Stimulated activated CD8-positive, alpha-beta memory T cell treated with anti-CD3 and anti-CD28 coated beads, Interleukin-15, amount 100 ng/mL, for 48 hours (primary cell): ENCODE data around the gene SPATA3.

Experiments used
- DNase-seq, 2 donors: peaks; one replicate each; pipeline ENCODE4 v3.0.0-alpha.2; 2020; ENCODE audit warnings: low read depth in 2 of 2

SPATA3 gene

DNA sequence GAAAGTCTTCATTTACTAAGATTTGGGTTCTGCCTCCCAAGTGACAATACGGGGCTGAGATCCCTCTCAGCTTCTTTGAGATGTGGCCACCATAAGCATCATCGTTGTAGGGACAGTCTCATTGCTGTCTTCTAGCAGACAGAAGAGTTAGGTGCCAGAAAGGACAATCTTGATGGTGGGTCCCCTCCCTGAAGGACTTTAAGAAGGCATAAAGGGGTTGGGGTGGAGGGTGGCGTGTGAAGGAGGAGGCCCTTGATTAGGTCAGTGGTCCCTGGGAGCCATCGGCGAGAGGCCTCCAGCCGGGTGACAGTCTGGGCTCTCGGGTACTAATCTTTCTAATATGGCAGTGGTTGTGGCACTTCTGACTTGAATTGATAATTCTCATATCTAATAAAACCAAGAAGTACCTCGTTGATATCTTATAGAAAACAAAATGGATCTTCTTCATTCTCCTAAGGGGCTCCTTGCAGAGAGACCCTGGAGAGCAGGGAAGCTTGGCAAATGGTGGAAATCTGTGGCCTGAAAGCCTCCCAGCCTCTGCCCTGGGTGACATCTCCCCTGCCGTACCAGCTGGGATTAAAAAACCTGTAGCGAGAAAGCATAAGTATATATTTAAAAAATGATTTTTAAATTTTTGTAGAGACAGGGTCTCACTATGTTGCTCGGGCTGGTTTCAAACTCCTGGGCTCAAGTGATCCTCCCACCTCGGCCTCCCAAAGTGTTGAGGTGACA lies 53.5 kb downstream of the SPATA3 start:
- no peak for DNase-seq

DNA sequence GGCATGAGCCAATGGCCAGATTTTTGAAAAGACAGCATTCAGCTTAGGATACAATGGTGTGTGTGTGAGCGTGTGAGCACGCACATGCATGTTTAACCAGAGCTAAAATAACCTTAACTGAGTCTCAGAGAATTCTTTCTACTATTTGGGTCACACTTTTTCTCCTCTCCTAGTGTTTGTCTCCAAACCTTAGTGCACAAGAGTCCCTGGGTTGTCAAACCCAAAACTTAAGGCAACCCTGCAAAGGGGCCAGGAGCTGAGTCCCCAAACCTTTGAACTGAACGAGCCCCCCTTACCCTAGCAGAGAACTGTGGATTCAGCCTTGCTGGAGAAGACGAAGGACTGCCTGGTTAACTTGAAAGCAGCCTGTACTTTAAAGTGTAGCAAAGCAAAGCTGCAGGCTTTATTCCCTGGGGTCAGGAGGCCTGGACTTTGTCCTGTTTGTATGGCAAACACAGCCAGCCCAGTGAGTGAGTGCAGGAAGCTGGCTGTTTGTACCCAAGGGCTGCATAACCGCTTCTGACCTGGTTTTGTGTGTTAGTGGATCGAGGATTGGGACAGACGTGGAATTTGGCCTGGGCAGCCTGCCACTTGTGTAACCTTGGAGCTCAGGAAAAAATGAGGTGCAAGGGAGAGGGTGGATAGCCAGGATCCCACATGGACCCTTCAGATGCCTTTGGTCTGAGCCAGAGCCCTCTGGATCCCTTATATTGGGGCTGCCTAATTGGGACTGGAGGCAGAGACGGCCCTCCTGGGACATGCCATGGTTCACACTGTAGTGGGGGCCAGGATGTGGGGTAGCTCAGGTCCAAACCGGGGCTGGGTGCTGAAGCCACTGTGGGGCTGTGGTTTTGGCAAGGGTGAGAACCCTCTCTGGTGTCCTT lies 54.3 kb downstream of the SPATA3 start:
- DNase-seq: no peak

DNA sequence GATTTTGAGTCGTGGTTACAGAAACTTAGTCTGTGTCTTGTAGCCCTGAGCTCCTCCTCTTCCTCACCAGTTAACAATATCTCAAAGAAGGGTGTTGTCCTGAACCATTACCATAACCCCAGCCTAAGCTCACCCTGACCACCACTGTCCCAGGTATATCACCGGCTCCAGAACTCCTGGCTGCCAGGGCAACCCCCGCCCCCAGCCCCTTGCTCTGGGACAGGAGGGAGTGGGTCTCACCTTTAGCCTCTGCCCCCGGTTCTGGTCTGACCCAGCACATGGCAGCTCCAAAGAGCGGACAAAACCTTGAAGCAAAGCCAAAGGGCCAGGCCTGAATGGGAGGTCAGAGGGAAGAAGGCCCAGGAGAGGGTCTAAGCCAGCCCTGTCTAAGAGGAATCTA lies 55.2 kb downstream of the SPATA3 start:
- DNase-seq: no peak

DNA sequence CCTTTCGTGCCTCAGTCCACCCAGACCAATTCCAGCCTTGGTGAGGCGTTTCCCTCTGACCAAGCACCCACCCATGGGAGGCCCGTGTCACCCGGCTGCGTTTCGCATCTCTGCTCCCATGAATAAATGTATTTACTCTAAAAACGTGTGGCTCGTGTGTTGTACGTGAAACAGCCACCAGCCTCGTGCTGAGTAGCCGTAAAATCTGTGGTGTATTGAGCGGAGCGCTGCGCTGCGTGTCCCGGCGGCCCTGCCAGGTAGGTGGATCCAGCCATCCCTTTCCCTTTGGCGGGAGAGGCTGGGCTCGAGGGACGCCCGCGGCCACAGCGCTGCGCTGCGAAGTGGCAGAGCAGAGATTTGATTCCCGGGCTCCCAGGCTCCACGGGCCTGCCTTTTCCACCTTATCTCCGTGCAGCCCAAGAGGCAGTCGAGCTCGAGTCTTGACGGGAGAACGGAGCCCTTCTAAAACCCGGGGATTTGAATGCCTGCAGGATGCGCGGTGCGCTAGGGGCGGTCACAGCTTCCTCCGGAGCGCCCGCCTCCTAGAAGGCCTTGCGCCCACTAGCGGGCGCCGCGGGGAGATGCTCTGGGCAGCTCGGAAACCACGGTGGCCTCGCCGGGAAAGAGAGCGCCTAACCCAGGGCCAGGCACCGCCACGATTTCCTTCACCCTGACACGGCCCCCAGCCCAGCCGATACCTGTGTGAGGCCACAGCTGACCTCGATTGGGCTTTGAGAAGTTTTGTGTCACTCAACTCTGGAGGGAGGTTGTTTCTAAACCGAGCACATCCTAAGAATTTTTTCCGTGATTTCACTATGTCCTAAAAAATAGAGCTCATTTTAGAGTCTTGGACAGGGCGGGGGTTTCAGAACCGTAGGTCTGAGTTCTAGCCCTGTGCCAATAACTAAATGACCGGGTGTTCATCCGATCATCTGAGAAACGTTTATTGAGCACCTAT lies 56.9 kb downstream of the SPATA3 start:
- DNase-seq: peak; percentile 75 to 78

DNA sequence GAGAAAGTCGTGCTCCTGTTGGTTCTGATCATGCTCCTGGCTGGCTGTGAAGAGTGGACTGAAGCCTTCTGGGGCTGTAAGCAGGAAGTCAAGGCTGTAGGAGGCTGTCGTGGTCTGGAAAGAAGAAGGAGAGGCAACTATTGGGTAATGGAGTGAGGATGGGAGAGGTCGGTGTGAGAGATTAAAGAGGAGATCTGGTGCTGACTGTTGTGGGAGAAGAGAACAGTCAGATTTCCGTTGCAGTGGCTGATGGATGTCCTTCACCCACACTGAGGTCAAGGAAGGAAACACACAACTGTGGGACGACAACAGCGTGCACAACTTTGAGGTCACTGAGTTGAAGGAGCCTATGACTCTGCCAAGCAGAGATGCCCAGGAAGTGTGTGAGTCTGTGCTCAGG lies 57.9 kb downstream of the SPATA3 start:
- DNase-seq: no peak

DNA sequence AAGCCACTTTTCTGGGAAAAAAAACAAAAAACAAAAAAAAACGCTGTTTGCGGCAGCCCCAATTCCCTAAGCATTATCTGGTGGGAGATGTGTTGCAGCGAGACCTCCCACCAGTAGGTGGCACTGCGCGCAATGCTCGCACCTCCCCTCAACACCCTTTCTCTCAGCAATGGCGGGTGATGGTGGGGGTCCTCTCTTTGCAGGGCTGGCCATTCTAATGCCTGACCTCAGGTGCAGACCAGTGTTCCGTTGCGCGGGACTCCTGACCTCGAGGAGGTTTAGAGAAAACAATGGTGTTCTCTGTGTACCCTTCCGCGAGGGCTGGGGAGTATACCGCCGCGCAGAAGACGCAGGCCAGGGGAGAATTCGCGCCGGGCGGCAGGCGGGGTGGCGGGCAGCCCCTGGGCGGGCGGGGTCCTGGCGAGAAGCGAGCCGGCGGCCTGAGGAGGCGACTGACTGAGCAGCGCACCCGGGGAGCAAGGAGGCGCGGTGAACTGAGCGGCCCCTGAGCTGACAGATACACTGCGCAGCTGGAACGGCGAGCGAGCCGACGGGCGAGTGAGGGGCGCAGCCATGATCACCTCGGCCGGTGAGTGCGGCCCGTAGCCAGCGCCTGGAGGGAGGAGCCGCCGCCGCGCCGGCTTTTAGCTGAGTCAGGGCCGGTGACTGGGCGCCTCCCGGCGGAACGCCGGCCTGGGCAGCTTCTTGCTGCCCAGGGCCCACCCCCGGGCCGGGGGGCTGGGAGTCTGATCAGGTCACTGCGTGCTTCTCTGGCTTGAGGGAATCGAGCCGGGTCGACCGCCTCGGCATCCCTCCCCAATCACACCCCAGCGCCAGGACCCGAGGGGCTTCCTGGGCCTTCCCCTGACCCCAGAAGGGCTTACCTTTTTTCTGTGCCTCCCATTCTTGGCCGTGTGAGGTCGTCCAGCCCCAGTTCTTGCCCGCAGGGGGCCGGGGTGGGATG lies 60.8 kb downstream of the SPATA3 start, which contains the start of gene PSMD1:
Gene PSMD1, plus strand, starts transcription at position 415 of the 964 bp plus-strand sequence. Its CDS starts 159 bp downstream, at position 574.
- peak; percentile 84 to 87 for DNase-seq

DNA sequence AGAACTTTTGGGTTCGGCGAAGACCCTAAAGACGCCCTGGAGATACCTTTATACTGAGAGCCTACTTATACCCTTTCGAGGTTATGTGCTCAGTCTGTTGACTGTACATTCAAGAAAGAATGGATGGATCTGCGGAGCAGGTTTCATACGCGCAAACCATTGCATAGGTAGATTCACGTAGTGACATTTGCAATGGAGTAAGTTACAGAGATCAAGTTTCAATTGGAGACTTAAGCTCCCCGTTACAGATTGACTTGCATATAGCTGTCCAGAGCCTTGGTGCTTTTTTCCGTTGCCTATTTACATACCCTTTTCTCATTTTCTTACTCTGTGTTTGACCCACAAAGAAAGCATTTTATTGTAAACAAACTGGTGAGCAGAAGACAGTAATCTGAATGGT lies 61.7 kb downstream of the SPATA3 start:
- no peak for DNase-seq
